ENCODE data around the gene MYO9B. TPM values are rescaled to one million over a fixed set of nuclear protein-coding genes. Genes with fewer than 3 reads are reported as not detected.

Gene MYO9B
- total and polyA plus RNA-seq, 9 donors: 18.0 to 55.5 (median 39.7) TPM

DNA sequence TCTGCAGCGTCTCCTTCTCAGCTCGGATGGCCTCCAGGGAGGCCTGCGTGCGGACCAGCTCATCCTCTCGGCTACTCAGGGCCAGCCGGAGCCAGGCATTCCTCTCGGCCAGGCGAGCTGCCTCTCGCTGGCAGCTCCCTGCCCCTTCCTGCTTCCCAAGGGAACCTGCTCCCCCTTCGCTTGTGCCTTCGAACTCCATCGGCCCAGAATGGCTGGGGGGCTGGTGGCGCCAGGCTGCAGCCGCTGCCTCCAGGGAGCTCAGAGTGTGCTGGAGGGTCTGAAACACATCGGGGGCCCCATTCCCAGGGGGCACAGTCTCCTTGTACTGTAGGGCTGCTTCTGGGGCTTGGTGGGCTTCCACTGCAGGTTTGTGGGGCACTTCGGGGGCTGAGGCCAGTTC lies 187.0 kb downstream of the MYO9B start:
- no peak overlapping the region for H3K4me3 ChIP-seq (ENCODE audit: low read length)
- H3K27me3 ChIP-seq (ENCODE audit: control insufficient read depth, insufficient read depth, low read length): peaks cover 4% of the 10 kb centered on the region
- peaks cover 12% of the 10 kb centered on the region for H3K9me3 ChIP-seq (replicated peaks; ENCODE audit: control insufficient read depth, low read depth, low read length)
- 51% methylated on average over 16 of the region's 16 CpGs for WGBS (ENCODE audit: insufficient coverage)
- peaks cover 9% of the 10 kb centered on the region for H3K4me1 ChIP-seq (ENCODE audit: control insufficient read depth, insufficient read depth, low read length)
- no peak overlapping the region for H3K27ac ChIP-seq (ENCODE audit: low read length)
- H3K36me3 ChIP-seq (ENCODE audit: control insufficient read depth, insufficient read depth, low read length): no peaks in the 10 kb centered on the region
- no peak for DNase-seq

Other genes starting within 250 kb of the MYO9B start
- gene SIN3B, start 246.4 kb upstream of the MYO9B start, total RNA-seq: 15.0 TPM
- 10 to 100 TPM; 30.6 to 50.1 (median 40.9) TPM for gene SIN3B, start 246.4 kb upstream of the MYO9B start, polyA plus RNA-seq (ENCODE audit: insufficient read depth in 1 of 8, insufficient read length in 8 of 8, low replicate concordance in 1 of 8)
- gene F2RL3, start 186.8 kb upstream of the MYO9B start, total RNA-seq: 0.31 TPM
- under 1 TPM; 0.19 to 0.67 (median 0.34) TPM for gene F2RL3, start 186.8 kb upstream of the MYO9B start, polyA plus RNA-seq (ENCODE audit: insufficient read depth in 1 of 8, insufficient read length in 8 of 8, low replicate concordance in 1 of 8)
- 3.2 TPM for gene CPAMD8, start 49.0 kb upstream of the MYO9B start, total RNA-seq
- gene CPAMD8, start 49.0 kb upstream of the MYO9B start, polyA plus RNA-seq (ENCODE audit: insufficient read depth in 1 of 8, insufficient read length in 8 of 8, low replicate concordance in 1 of 8): 10 to 100 TPM in 1 of 8 donors, 1 to 10 TPM in 7; 2.2 to 10.1 (median 6.3) TPM
- 3.9 TPM for gene HAUS8, start 325 bp upstream of the MYO9B start, total RNA-seq
- 10 to 100 TPM in 5 of 8 donors, 1 to 10 TPM in 3; 7.5 to 14.0 (median 10.1) TPM for gene HAUS8, start 325 bp upstream of the MYO9B start, polyA plus RNA-seq (ENCODE audit: insufficient read depth in 1 of 8, insufficient read length in 8 of 8, low replicate concordance in 1 of 8)
- gene USE1, start 139.6 kb downstream of the MYO9B start, total RNA-seq: 21.0 TPM
- 10 to 100 TPM; 25.1 to 36.0 (median 29.3) TPM for gene USE1, start 139.6 kb downstream of the MYO9B start, polyA plus RNA-seq (ENCODE audit: insufficient read depth in 1 of 8, insufficient read length in 8 of 8, low replicate concordance in 1 of 8)
- gene OCEL1, start 150.4 kb downstream of the MYO9B start, total RNA-seq: 3.1 TPM
- gene OCEL1, start 150.4 kb downstream of the MYO9B start, polyA plus RNA-seq (ENCODE audit: insufficient read depth in 1 of 8, insufficient read length in 8 of 8, low replicate concordance in 1 of 8): 10 to 100 TPM in 1 of 8 donors, 1 to 10 TPM in 7; 6.7 to 14.2 (median 9.4) TPM
- 32.4 TPM for gene NR2F6, start 170.1 kb downstream of the MYO9B start, total RNA-seq
- 10 to 100 TPM; 26.5 to 37.9 (median 30.8) TPM for gene NR2F6, start 170.1 kb downstream of the MYO9B start, polyA plus RNA-seq (ENCODE audit: insufficient read depth in 1 of 8, insufficient read length in 8 of 8, low replicate concordance in 1 of 8)
- 5.2 TPM for gene USHBP1, start 189.0 kb downstream of the MYO9B start, total RNA-seq
- 1 to 10 TPM; 5.4 to 8.8 (median 6.5) TPM for gene USHBP1, start 189.0 kb downstream of the MYO9B start, polyA plus RNA-seq (ENCODE audit: insufficient read depth in 1 of 8, insufficient read length in 8 of 8, low replicate concordance in 1 of 8)
- gene BABAM1, start 191.7 kb downstream of the MYO9B start, total RNA-seq: 85.8 TPM
- gene BABAM1, start 191.7 kb downstream of the MYO9B start, polyA plus RNA-seq (ENCODE audit: insufficient read depth in 1 of 8, insufficient read length in 8 of 8, low replicate concordance in 1 of 8): 10 to 100 TPM; 81.3 to 97.9 (median 92.8) TPM
- gene ANKLE1, start 206.1 kb downstream of the MYO9B start, total RNA-seq: 0.44 TPM
- gene ANKLE1, start 206.1 kb downstream of the MYO9B start, polyA plus RNA-seq (ENCODE audit: insufficient read depth in 1 of 8, insufficient read length in 8 of 8, low replicate concordance in 1 of 8): 1 to 10 TPM in 5 of 8 donors, under 1 TPM in 3; 0.70 to 1.5 (median 1.2) TPM
- 6.1 TPM for gene ABHD8, start 227.6 kb downstream of the MYO9B start, total RNA-seq
- gene ABHD8, start 227.6 kb downstream of the MYO9B start, polyA plus RNA-seq (ENCODE audit: insufficient read depth in 1 of 8, insufficient read length in 8 of 8, low replicate concordance in 1 of 8): 10 to 100 TPM in 1 of 8 donors, 1 to 10 TPM in 7; 7.5 to 10.1 (median 8.4) TPM
- gene MRPL34, start 230.1 kb downstream of the MYO9B start, total RNA-seq: 28.3 TPM
- gene MRPL34, start 230.1 kb downstream of the MYO9B start, polyA plus RNA-seq (ENCODE audit: insufficient read depth in 1 of 8, insufficient read length in 8 of 8, low replicate concordance in 1 of 8): 10 to 100 TPM; 25.0 to 43.0 (median 36.4) TPM
- gene DDA1, start 233.8 kb downstream of the MYO9B start, total RNA-seq: 18.6 TPM
- gene DDA1, start 233.8 kb downstream of the MYO9B start, polyA plus RNA-seq (ENCODE audit: insufficient read depth in 1 of 8, insufficient read length in 8 of 8, low replicate concordance in 1 of 8): 10 to 100 TPM; 32.5 to 42.2 (median 36.8) TPM

Measured in muscle of leg (tissue), 11 donors.